ENCODE results near the gene SLC39A11.
"Not testable (repeated sequence)": the region's sequence is repeated elsewhere in the genome, so short reads cannot be mapped to it uniquely, and the experiment has no call there.

The SLC39A11 gene

GRCh38 chr17:72640415-72641165 lies 451.9 kb downstream of the SLC39A11 start:
- DNase-seq: no peak

GRCh38 chr17:72639711-72640110 lies 452.8 kb downstream of the SLC39A11 start:
- no peak for DNase-seq

- DNase-seq: not testable (repeated sequence)
Observed at GRCh38 chr17:72638932-72639331, 453.6 kb downstream of the SLC39A11 start.

- DNase-seq: no peak
Observed at GRCh38 chr17:72635034-72635635, 457.4 kb downstream of the SLC39A11 start.

- no peak for DNase-seq
Observed at GRCh38 chr17:72634621-72635020, 457.9 kb downstream of the SLC39A11 start.

GRCh38 chr17:72631949-72632684 lies 460.4 kb downstream of the SLC39A11 start:
- no peak for DNase-seq

GRCh38 chr17:72631568-72631948 lies 460.9 kb downstream of the SLC39A11 start:
- DNase-seq: no peak

GRCh38 chr17:72624652-72625051 lies 467.8 kb downstream of the SLC39A11 start:
- no peak for DNase-seq

- DNase-seq: no peak
Observed at GRCh38 chr17:72624226-72624625, 468.3 kb downstream of the SLC39A11 start.

- no peak for DNase-seq
Observed at GRCh38 chr17:72622661-72623433, 469.6 kb downstream of the SLC39A11 start.

- DNase-seq: no peak
Observed at GRCh38 chr17:72619976-72620650, 472.4 kb downstream of the SLC39A11 start.

- no peak for DNase-seq
Observed at GRCh38 chr17:72618001-72618509, 474.4 kb downstream of the SLC39A11 start.

- DNase-seq: no peak
Observed at GRCh38 chr17:72617557-72617956, 474.9 kb downstream of the SLC39A11 start.

- DNase-seq: no peak
Observed at GRCh38 chr17:72616447-72616846, 476.0 kb downstream of the SLC39A11 start.

- DNase-seq: no peak
Observed at GRCh38 chr17:72615627-72615991, 476.9 kb downstream of the SLC39A11 start.

- peak; percentile 8 for DNase-seq
Observed at GRCh38 chr17:72614871-72615626, 477.4 kb downstream of the SLC39A11 start.

GRCh38 chr17:72614476-72614870 lies 478.0 kb downstream of the SLC39A11 start:
- DNase-seq: no peak

- peak; percentile 51 for DNase-seq
Observed at GRCh38 chr17:72613806-72614292, 478.6 kb downstream of the SLC39A11 start.

- DNase-seq: peak; percentile 28
Observed at GRCh38 chr17:72613396-72613795, 479.1 kb downstream of the SLC39A11 start.

- DNase-seq: no peak
Observed at GRCh38 chr17:72611172-72611571, 481.3 kb downstream of the SLC39A11 start.

- peak; percentile 52 for DNase-seq
Observed at GRCh38 chr17:72609501-72609900, 483.0 kb downstream of the SLC39A11 start.

Measured in EL (cell line).